ENCODE measurements around the gene ATP8A2.

DNA sequence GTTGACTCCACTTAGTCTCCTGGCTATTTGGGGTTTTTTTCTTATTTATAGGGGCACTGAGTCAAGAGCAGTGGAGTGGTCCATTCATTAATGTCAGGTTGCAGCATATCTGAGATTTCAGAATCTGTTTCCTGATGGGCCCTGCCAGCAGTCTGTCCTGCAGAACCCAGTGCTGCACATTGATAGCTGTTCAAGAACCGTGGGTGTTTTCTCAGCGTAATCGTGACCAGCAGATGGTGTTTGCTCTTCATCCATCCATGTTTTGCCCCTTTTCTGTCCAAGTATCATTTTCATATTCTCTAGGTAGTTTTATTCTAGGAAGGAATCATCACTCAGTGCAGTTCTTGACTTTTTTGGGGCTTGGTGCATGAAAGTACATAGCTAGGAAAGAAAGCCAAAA, 166.5 kb downstream of the ATP8A2 start:
- TF ChIP-seq ETV6 (CRISPR knock-in tag; IDR thresholded peaks at IDR 0.05) (no peak), ZBTB21 (CRISPR knock-in tag; IDR thresholded peaks at IDR 0.05; ENCODE audit: borderline replicate concordance) (no peak), IRF2 (CRISPR knock-in tag; IDR thresholded peaks at IDR 0.05; ENCODE audit: borderline replicate concordance, low read depth) (no peak)
- TF ChIP-seq, protein P1, sequence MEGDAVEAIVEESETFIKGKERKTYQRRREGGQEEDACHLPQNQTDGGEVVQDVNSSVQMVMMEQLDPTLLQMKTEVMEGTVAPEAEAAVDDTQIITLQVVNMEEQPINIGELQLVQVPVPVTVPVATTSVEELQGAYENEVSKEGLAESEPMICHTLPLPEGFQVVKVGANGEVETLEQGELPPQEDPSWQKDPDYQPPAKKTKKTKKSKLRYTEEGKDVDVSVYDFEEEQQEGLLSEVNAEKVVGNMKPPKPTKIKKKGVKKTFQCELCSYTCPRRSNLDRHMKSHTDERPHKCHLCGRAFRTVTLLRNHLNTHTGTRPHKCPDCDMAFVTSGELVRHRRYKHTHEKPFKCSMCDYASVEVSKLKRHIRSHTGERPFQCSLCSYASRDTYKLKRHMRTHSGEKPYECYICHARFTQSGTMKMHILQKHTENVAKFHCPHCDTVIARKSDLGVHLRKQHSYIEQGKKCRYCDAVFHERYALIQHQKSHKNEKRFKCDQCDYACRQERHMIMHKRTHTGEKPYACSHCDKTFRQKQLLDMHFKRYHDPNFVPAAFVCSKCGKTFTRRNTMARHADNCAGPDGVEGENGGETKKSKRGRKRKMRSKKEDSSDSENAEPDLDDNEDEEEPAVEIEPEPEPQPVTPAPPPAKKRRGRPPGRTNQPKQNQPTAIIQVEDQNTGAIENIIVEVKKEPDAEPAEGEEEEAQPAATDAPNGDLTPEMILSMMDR (IDR thresholded peaks at IDR 0.05): no peak

Measured in WTC11 (cell line).